ENCODE data around the gene PITPNC1.
"Not testable (repeated sequence)": the region's sequence is repeated elsewhere in the genome, so short reads cannot be mapped to it uniquely, and the experiment has no call there.

The PITPNC1 gene

GRCh38 chr17:67470163-67470562 lies 93.1 kb downstream of the PITPNC1 start:
- H3K36me3 ChIP-seq (ENCODE audit: insufficient read depth, low read length), result no peaks in the 10 kb centered on the region
- no peaks in the 10 kb centered on the region for H3K27me3 ChIP-seq (ENCODE audit: control insufficient read depth, insufficient read depth, low read length)
- H3K4me3 ChIP-seq (ENCODE audit: low read length), result no peak overlapping the region
- H3K9me3 ChIP-seq (replicated peaks; ENCODE audit: low read length), result no peaks in the 10 kb centered on the region
- H3K4me2 ChIP-seq (ENCODE audit: low read length), result no peak overlapping the region
- H3K9ac ChIP-seq (ENCODE audit: low read depth, low read length), result no peak overlapping the region
- peaks cover 33% of the 10 kb centered on the region for H3K4me1 ChIP-seq (ENCODE audit: control insufficient read depth, insufficient read depth, low read length)

GRCh38 chr17:67471118-67471517 lies 94.0 kb downstream of the PITPNC1 start:
- Histone ChIP-seq H3K36me3 (ENCODE audit: insufficient read depth, low read length) (no peaks in the 10 kb centered on the region), H3K4me3 (ENCODE audit: low read length) (no peak overlapping the region), H3K4me1 (ENCODE audit: control insufficient read depth, insufficient read depth, low read length) (peaks cover 39% of the 10 kb centered on the region), H3K4me2 (ENCODE audit: low read length) (no peak overlapping the region), H3K9ac (ENCODE audit: low read depth, low read length) (no peak overlapping the region), H3K9me3 (replicated peaks; ENCODE audit: low read length) (no peaks in the 10 kb centered on the region), H3K27me3 (ENCODE audit: control insufficient read depth, insufficient read depth, low read length) (no peaks in the 10 kb centered on the region)

GRCh38 chr17:67472606-67473005 lies 95.5 kb downstream of the PITPNC1 start:
- not testable (repeated sequence) for H3K4me2 ChIP-seq (ENCODE audit: low read length); H3K9ac ChIP-seq (ENCODE audit: low read depth, low read length); H3K9me3 ChIP-seq (replicated peaks; ENCODE audit: low read length); H3K27me3 ChIP-seq (ENCODE audit: control insufficient read depth, insufficient read depth, low read length); H3K36me3 ChIP-seq (ENCODE audit: insufficient read depth, low read length); H3K4me3 ChIP-seq (ENCODE audit: low read length)
- peaks cover 43% of the 10 kb centered on the region for H3K4me1 ChIP-seq (ENCODE audit: control insufficient read depth, insufficient read depth, low read length)

- H3K9ac ChIP-seq (ENCODE audit: low read depth, low read length), result peak overlapping the region; percentile 60
- no peaks in the 10 kb centered on the region for H3K27me3 ChIP-seq (ENCODE audit: control insufficient read depth, insufficient read depth, low read length)
- peak overlapping the region; percentile 26 for H3K4me2 ChIP-seq (ENCODE audit: low read length)
- peaks cover 47% of the 10 kb centered on the region for H3K4me1 ChIP-seq (ENCODE audit: control insufficient read depth, insufficient read depth, low read length)
- H3K4me3 ChIP-seq (ENCODE audit: low read length), result no peak overlapping the region
- no peaks in the 10 kb centered on the region for H3K9me3 ChIP-seq (replicated peaks; ENCODE audit: low read length)
- no peaks in the 10 kb centered on the region for H3K36me3 ChIP-seq (ENCODE audit: insufficient read depth, low read length)
Measured at GRCh38 chr17:67474081-67474661, 97.1 kb downstream of the PITPNC1 start.

GRCh38 chr17:67475161-67475937 lies 98.3 kb downstream of the PITPNC1 start:
- Histone ChIP-seq H3K4me3 (ENCODE audit: low read length) (no peak overlapping the region), H3K9me3 (replicated peaks; ENCODE audit: low read length) (no peaks in the 10 kb centered on the region), H3K9ac (ENCODE audit: low read depth, low read length) (peak overlapping the region; percentile 48), H3K4me2 (ENCODE audit: low read length) (peak overlapping the region; percentile 36), H3K4me1 (ENCODE audit: control insufficient read depth, insufficient read depth, low read length) (peaks cover 53% of the 10 kb centered on the region), H3K27me3 (ENCODE audit: control insufficient read depth, insufficient read depth, low read length) (no peaks in the 10 kb centered on the region), H3K36me3 (ENCODE audit: insufficient read depth, low read length) (no peaks in the 10 kb centered on the region)

GRCh38 chr17:67476787-67477335 lies 99.8 kb downstream of the PITPNC1 start:
- Histone ChIP-seq H3K9me3 (replicated peaks; ENCODE audit: low read length) (no peaks in the 10 kb centered on the region), H3K9ac (ENCODE audit: low read depth, low read length) (no peak overlapping the region), H3K4me2 (ENCODE audit: low read length) (no peak overlapping the region), H3K4me3 (ENCODE audit: low read length) (no peak overlapping the region), H3K27me3 (ENCODE audit: control insufficient read depth, insufficient read depth, low read length) (no peaks in the 10 kb centered on the region), H3K36me3 (ENCODE audit: insufficient read depth, low read length) (no peaks in the 10 kb centered on the region), H3K4me1 (ENCODE audit: control insufficient read depth, insufficient read depth, low read length) (peaks cover 68% of the 10 kb centered on the region)

- Histone ChIP-seq H3K4me3 (ENCODE audit: low read length) (peak overlapping the region; percentile 23), H3K27me3 (ENCODE audit: control insufficient read depth, insufficient read depth, low read length) (no peaks in the 10 kb centered on the region), H3K4me2 (ENCODE audit: low read length) (peak overlapping the region; percentile 75), H3K36me3 (ENCODE audit: insufficient read depth, low read length) (no peaks in the 10 kb centered on the region), H3K4me1 (ENCODE audit: control insufficient read depth, insufficient read depth, low read length) (peaks cover 74% of the 10 kb centered on the region), H3K9ac (ENCODE audit: low read depth, low read length) (peak overlapping the region; percentile 76), H3K9me3 (replicated peaks; ENCODE audit: low read length) (no peaks in the 10 kb centered on the region)
Measured at GRCh38 chr17:67477687-67478086, 100.6 kb downstream of the PITPNC1 start.

- H3K9ac ChIP-seq (ENCODE audit: low read depth, low read length), result peak overlapping the region; percentile 76
- H3K36me3 ChIP-seq (ENCODE audit: insufficient read depth, low read length), result no peaks in the 10 kb centered on the region
- no peaks in the 10 kb centered on the region for H3K9me3 ChIP-seq (replicated peaks; ENCODE audit: low read length)
- peaks cover 81% of the 10 kb centered on the region for H3K4me1 ChIP-seq (ENCODE audit: control insufficient read depth, insufficient read depth, low read length)
- peak overlapping the region; percentile 75 for H3K4me2 ChIP-seq (ENCODE audit: low read length)
- no peaks in the 10 kb centered on the region for H3K27me3 ChIP-seq (ENCODE audit: control insufficient read depth, insufficient read depth, low read length)
- peak overlapping the region; percentile 23 for H3K4me3 ChIP-seq (ENCODE audit: low read length)
Measured at GRCh38 chr17:67478401-67479041, 101.4 kb downstream of the PITPNC1 start.

- Histone ChIP-seq H3K4me3 (ENCODE audit: low read length) (no peak overlapping the region), H3K27me3 (ENCODE audit: control insufficient read depth, insufficient read depth, low read length) (no peaks in the 10 kb centered on the region), H3K36me3 (ENCODE audit: insufficient read depth, low read length) (no peaks in the 10 kb centered on the region), H3K9me3 (replicated peaks; ENCODE audit: low read length) (no peaks in the 10 kb centered on the region), H3K4me1 (ENCODE audit: control insufficient read depth, insufficient read depth, low read length) (peaks cover 75% of the 10 kb centered on the region), H3K9ac (ENCODE audit: low read depth, low read length) (no peak overlapping the region), H3K4me2 (ENCODE audit: low read length) (no peak overlapping the region)
Measured at GRCh38 chr17:67479148-67479547, 102.1 kb downstream of the PITPNC1 start.

GRCh38 chr17:67480959-67481358 lies 103.9 kb downstream of the PITPNC1 start:
- H3K36me3 ChIP-seq (ENCODE audit: insufficient read depth, low read length); H3K9me3 ChIP-seq (replicated peaks; ENCODE audit: low read length); H3K27me3 ChIP-seq (ENCODE audit: control insufficient read depth, insufficient read depth, low read length); H3K4me3 ChIP-seq (ENCODE audit: low read length): not testable (repeated sequence)
- H3K4me2 ChIP-seq (ENCODE audit: low read length), result peak overlapping the region; percentile 38
- H3K4me1 ChIP-seq (ENCODE audit: control insufficient read depth, insufficient read depth, low read length), result peaks cover 60% of the 10 kb centered on the region
- H3K9ac ChIP-seq (ENCODE audit: low read depth, low read length), result peak overlapping the region; percentile 56

- Histone ChIP-seq H3K4me2 (ENCODE audit: low read length) (peak overlapping the region; percentile 38), H3K4me3 (ENCODE audit: low read length) (no peak overlapping the region), H3K9ac (ENCODE audit: low read depth, low read length) (peak overlapping the region; percentile 56), H3K36me3 (ENCODE audit: insufficient read depth, low read length) (no peaks in the 10 kb centered on the region), H3K27me3 (ENCODE audit: control insufficient read depth, insufficient read depth, low read length) (no peaks in the 10 kb centered on the region), H3K9me3 (replicated peaks; ENCODE audit: low read length) (no peaks in the 10 kb centered on the region), H3K4me1 (ENCODE audit: control insufficient read depth, insufficient read depth, low read length) (peaks cover 60% of the 10 kb centered on the region)
Measured at GRCh38 chr17:67481808-67482207, 104.7 kb downstream of the PITPNC1 start.

Measured in skeletal muscle satellite cell (primary cell).